HepG2 (cell line): ENCODE results near the gene KLHDC4. TPM values are rescaled to one million over a fixed set of nuclear protein-coding genes. Genes with fewer than 3 reads are reported as not detected.

ENCODE experiments used
- ATF7 ChIP-seq, 2 experiments: fragments of 450-650 bp in 1 of 2; sonication (generic) in 1 of 2; formaldehyde crosslinking in 1 of 2; IDR thresholded peaks; 2 replicates each; pipeline versions ENCODE4 v1.4.0 to v1.6.1; 2016 to 2020; ENCODE audit warnings: antibody characterized with exemption in 1 of 2, mild to moderate bottlenecking in 1 of 2, missing genetic modification reagents in 1 of 2
- DMAP1 ChIP-seq: IDR thresholded peaks from 2 replicates; pipeline ENCODE4 v1.6.1; 2016
- ELK4 ChIP-seq: sonication (generic); formaldehyde crosslinking; IDR thresholded peaks from 2 replicates; pipeline ENCODE4 v1.9.0; 2021; ENCODE audit warnings: missing genetic modification reagents, borderline replicate concordance
- FOXM1 ChIP-seq: sonication (generic); formaldehyde crosslinking; IDR thresholded peaks from 2 replicates; pipeline ENCODE4 v1.5.0; 2020; ENCODE audit warnings: missing genetic modification reagents
- GPBP1L1 ChIP-seq: sonication (generic); formaldehyde crosslinking; IDR thresholded peaks from 2 replicates; pipeline ENCODE4 v1.5.0; 2020; ENCODE audit warnings: mild to moderate bottlenecking, missing genetic modification reagents
- HBP1 ChIP-seq: IDR thresholded peaks from 2 replicates; pipeline ENCODE4 v1.6.1; 2016; ENCODE audit warnings: low read depth, control low read depth
- HOXA5 ChIP-seq: sonication (generic); formaldehyde crosslinking; IDR thresholded peaks from 2 replicates; pipeline ENCODE4 v1.4.0; 2020; ENCODE audit warnings: missing genetic modification reagents
- MLLT10 ChIP-seq: sonication (generic); formaldehyde crosslinking; IDR thresholded peaks from 2 replicates; pipeline ENCODE4 v1.4.0; 2020; ENCODE audit warnings: missing genetic modification reagents
- RBAK ChIP-seq: sonication (generic); formaldehyde crosslinking; IDR thresholded peaks from 2 replicates; pipeline ENCODE4 v1.5.1; 2020; ENCODE audit warnings: mild to moderate bottlenecking, missing genetic modification reagents
- RORA ChIP-seq: sonication (generic); formaldehyde crosslinking; IDR thresholded peaks from 2 replicates; pipeline ENCODE4 v1.5.0; 2020; ENCODE audit warnings: mild to moderate bottlenecking, missing genetic modification reagents, moderate library complexity
- SOX6 ChIP-seq, 2 experiments: fragments of 450-650 bp in 1 of 2; sonication (generic) in 1 of 2; formaldehyde crosslinking in 1 of 2; IDR thresholded peaks; 2 replicates each; pipeline versions ENCODE4 v1.4.0 to v1.6.1; 2017 to 2020; ENCODE audit warnings: antibody characterized with exemption in 1 of 2, mild to moderate bottlenecking in 1 of 2, missing genetic modification reagents in 1 of 2
- SP2 ChIP-seq: sonication (generic); formaldehyde crosslinking; IDR thresholded peaks from 2 replicates; pipeline ENCODE4 v1.5.1; 2020; ENCODE audit warnings: mild to moderate bottlenecking, missing genetic modification reagents
- XRCC5 ChIP-seq: fragments of 200-400 bp; formaldehyde crosslinking; optimal IDR thresholded peaks from 2 replicates; pipeline ENCODE3; 2017; ENCODE audit warnings: mild to moderate bottlenecking, low read length
- ZBTB10 ChIP-seq: sonication (generic); formaldehyde crosslinking; IDR thresholded peaks from 2 replicates; pipeline ENCODE4 v1.4.0; 2020; ENCODE audit warnings: missing genetic modification reagents, borderline replicate concordance
- ZBTB46 ChIP-seq: sonication (generic); formaldehyde crosslinking; IDR thresholded peaks from 2 replicates; pipeline ENCODE4 v1.4.0; 2020; ENCODE audit warnings: mild to moderate bottlenecking, missing genetic modification reagents, borderline replicate concordance
- ZFP62 ChIP-seq: sonication (generic); formaldehyde crosslinking; IDR thresholded peaks from 2 replicates; pipeline ENCODE4 v1.4.0; 2020; ENCODE audit warnings: missing genetic modification reagents
- ZNF558 ChIP-seq: sonication (generic); formaldehyde crosslinking; IDR thresholded peaks from 2 replicates; pipeline ENCODE4 v1.9.0; 2022; ENCODE audit warnings: mild to moderate bottlenecking, missing genetic modification reagents, borderline replicate concordance
- ZNF580 ChIP-seq: IDR thresholded peaks from 2 replicates; pipeline ENCODE4 v1.6.1; 2016; ENCODE audit warnings: low read depth, borderline replicate concordance
- polyA plus RNA-seq, 8 experiments: library from polyadenylated mRNA; depleted of rRNA in 3 of 8; stranded (reverse) in 7 of 8; unstranded in 1 of 8; fragments of >200 nt; fragmentation: Illumina TruSeq in 4 of 8; extraction: Trizol in 4 of 8; gene quantifications; 2 replicates each; pipeline versions ENCODE4 v1.2.1 to v1.2.3, GENCODE V29; 2011 to 2016; ENCODE audit warnings: low read depth in 4 of 8, missing spikeins in 1 of 8, mixed read lengths in 1 of 8; ENCODE audit not compliant: insufficient read depth in 1 of 8
- total RNA-seq, 5 experiments: library from RNA; depleted of rRNA; stranded (reverse); fragments of >200 nt; fragmentation: Illumina TruSeq; extraction: Trizol; gene quantifications; 2 replicates each; pipeline ENCODE4 v1.2.3, GENCODE V29; 2016; ENCODE audit warnings: low read depth in 1 of 5

KLHDC4 gene
- total and polyA plus RNA-seq, 2 of the 13 experiments (the other 11 are each of a cell fraction or from before 2014, with no cell fraction given), result 18.7 to 31.8 TPM

- TF ChIP-seq ZNF558 (CRISPR knock-in tag) (peak; percentile 60; the same call in 1 of the 2 replicates), SOX6 (IDR thresholded peaks at IDR 0.05) (no peak), SOX6 (CRISPR knock-in tag; IDR thresholded peaks at IDR 0.05) (peak; percentile 96), ZBTB46 (no peak), ZBTB10 (CRISPR knock-in tag) (peak; percentile 82; the same call in 1 of the 2 replicates), ZNF580 (CRISPR knock-in tag) (peak; percentile 99), HOXA5 (CRISPR knock-in tag) (peak; percentile 95), DMAP1 (CRISPR knock-in tag) (peak; percentile 97), ZFP62 (CRISPR knock-in tag) (no peak), SP2 (peak; percentile 23; the same call in 1 of the 2 replicates), FOXM1 (CRISPR knock-in tag) (no peak), HBP1 (CRISPR knock-in tag) (peak; percentile 64), ELK4 (CRISPR knock-in tag) (no peak), ATF7 (IDR thresholded peaks at IDR 0.05) (peak; percentile 85), ATF7 (CRISPR knock-in tag; IDR thresholded peaks at IDR 0.05) (peak; percentile 96), RORA (CRISPR knock-in tag) (no peak), GPBP1L1 (CRISPR knock-in tag) (no peak), MLLT10 (CRISPR knock-in tag) (no peak), RBAK (CRISPR knock-in tag) (0 out of 2 replicates have a peak, but pooled peaks have one; percentile 47), XRCC5 (peak; percentile 94)
Observed at GRCh38 chr16:87778830-87779579, 13.2 kb upstream of the KLHDC4 start (continued).
